ENCODE data around the gene CERS3.

DNA sequence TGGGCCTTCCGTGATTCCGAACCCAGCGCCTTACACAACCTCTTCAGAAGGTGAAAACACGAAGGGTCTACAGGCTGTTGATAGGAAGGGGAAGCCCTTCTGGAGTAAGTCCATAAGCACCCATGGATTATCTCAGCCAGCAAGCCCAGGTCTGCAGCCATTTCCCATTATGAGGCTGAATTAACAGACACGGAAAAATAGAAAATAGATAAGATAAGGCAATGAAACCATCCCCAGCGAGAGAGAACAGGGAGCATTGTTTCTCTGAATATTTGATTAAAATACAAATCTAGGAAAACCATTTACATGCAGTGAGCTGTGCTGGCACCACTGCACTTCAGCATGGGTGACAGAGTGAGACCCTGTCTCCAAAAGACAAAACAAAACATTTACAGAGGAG is 16.2 kb upstream of the CERS3 start:
- TF ChIP-seq, protein P1, sequence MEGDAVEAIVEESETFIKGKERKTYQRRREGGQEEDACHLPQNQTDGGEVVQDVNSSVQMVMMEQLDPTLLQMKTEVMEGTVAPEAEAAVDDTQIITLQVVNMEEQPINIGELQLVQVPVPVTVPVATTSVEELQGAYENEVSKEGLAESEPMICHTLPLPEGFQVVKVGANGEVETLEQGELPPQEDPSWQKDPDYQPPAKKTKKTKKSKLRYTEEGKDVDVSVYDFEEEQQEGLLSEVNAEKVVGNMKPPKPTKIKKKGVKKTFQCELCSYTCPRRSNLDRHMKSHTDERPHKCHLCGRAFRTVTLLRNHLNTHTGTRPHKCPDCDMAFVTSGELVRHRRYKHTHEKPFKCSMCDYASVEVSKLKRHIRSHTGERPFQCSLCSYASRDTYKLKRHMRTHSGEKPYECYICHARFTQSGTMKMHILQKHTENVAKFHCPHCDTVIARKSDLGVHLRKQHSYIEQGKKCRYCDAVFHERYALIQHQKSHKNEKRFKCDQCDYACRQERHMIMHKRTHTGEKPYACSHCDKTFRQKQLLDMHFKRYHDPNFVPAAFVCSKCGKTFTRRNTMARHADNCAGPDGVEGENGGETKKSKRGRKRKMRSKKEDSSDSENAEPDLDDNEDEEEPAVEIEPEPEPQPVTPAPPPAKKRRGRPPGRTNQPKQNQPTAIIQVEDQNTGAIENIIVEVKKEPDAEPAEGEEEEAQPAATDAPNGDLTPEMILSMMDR (IDR thresholded peaks at IDR 0.05; ENCODE audit: low read depth, low read length, missing input control), result no peak
- TF ChIP-seq, protein P2, sequence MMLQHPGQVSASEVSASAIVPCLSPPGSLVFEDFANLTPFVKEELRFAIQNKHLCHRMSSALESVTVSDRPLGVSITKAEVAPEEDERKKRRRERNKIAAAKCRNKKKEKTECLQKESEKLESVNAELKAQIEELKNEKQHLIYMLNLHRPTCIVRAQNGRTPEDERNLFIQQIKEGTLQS (IDR thresholded peaks at IDR 0.05), result no peak
- TF ChIP-seq, protein P3, sequence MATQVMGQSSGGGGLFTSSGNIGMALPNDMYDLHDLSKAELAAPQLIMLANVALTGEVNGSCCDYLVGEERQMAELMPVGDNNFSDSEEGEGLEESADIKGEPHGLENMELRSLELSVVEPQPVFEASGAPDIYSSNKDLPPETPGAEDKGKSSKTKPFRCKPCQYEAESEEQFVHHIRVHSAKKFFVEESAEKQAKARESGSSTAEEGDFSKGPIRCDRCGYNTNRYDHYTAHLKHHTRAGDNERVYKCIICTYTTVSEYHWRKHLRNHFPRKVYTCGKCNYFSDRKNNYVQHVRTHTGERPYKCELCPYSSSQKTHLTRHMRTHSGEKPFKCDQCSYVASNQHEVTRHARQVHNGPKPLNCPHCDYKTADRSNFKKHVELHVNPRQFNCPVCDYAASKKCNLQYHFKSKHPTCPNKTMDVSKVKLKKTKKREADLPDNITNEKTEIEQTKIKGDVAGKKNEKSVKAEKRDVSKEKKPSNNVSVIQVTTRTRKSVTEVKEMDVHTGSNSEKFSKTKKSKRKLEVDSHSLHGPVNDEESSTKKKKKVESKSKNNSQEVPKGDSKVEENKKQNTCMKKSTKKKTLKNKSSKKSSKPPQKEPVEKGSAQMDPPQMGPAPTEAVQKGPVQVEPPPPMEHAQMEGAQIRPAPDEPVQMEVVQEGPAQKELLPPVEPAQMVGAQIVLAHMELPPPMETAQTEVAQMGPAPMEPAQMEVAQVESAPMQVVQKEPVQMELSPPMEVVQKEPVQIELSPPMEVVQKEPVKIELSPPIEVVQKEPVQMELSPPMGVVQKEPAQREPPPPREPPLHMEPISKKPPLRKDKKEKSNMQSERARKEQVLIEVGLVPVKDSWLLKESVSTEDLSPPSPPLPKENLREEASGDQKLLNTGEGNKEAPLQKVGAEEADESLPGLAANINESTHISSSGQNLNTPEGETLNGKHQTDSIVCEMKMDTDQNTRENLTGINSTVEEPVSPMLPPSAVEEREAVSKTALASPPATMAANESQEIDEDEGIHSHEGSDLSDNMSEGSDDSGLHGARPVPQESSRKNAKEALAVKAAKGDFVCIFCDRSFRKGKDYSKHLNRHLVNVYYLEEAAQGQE (IDR thresholded peaks at IDR 0.05), result no peak
- TF ChIP-seq, protein P4, sequence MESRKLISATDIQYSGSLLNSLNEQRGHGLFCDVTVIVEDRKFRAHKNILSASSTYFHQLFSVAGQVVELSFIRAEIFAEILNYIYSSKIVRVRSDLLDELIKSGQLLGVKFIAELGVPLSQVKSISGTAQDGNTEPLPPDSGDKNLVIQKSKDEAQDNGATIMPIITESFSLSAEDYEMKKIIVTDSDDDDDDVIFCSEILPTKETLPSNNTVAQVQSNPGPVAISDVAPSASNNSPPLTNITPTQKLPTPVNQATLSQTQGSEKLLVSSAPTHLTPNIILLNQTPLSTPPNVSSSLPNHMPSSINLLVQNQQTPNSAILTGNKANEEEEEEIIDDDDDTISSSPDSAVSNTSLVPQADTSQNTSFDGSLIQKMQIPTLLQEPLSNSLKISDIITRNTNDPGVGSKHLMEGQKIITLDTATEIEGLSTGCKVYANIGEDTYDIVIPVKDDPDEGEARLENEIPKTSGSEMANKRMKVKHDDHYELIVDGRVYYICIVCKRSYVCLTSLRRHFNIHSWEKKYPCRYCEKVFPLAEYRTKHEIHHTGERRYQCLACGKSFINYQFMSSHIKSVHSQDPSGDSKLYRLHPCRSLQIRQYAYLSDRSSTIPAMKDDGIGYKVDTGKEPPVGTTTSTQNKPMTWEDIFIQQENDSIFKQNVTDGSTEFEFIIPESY (IDR thresholded peaks at IDR 0.05), result no peak
- no peak for TF ChIP-seq YY1 (IDR thresholded peaks at IDR 0.05)

Measured in liver (tissue), 3 donors.